ENCODE measurements around the gene CD6.

Gene CD6

GRCh38 chr11:60971520-60971919 lies at the start of gene CD6:
Gene CD6 (plus strand): TSS chr11:60971680. CDS start chr11:60971866, 186 bp downstream.
- peak; percentile 71 for DNase-seq

- DNase-seq = no peak
Observed at GRCh38 chr11:60921777-60922335, 49.6 kb upstream of the CD6 start.

- no peak for DNase-seq
Observed at GRCh38 chr11:60922906-60923305, 48.6 kb upstream of the CD6 start.

GRCh38 chr11:60923326-60923725 lies 48.2 kb upstream of the CD6 start:
- no peak for DNase-seq

- no peak for DNase-seq
Observed at GRCh38 chr11:60923800-60924109, 47.7 kb upstream of the CD6 start.

- DNase-seq = no peak
Observed at GRCh38 chr11:60924110-60924905, 47.2 kb upstream of the CD6 start, which contains the start of gene TMEM132A. Gene TMEM132A (plus strand): TSS chr11:60924460. CDS start chr11:60924634, 174 bp downstream.

- DNase-seq = no peak
Observed at GRCh38 chr11:60924906-60925853, 46.3 kb upstream of the CD6 start.

- no peak for DNase-seq
Observed at GRCh38 chr11:60925868-60926267, 45.6 kb upstream of the CD6 start.

- no peak for DNase-seq
Observed at GRCh38 chr11:60926500-60926899, 45.0 kb upstream of the CD6 start.

GRCh38 chr11:60927061-60927592 lies 44.4 kb upstream of the CD6 start:
- DNase-seq = no peak

- DNase-seq = no peak
Observed at GRCh38 chr11:60927600-60927999, 43.9 kb upstream of the CD6 start.

GRCh38 chr11:60928563-60929001 lies 42.9 kb upstream of the CD6 start:
- DNase-seq = no peak

- DNase-seq = no peak
Observed at GRCh38 chr11:60929764-60930163, 41.7 kb upstream of the CD6 start.

- no peak for DNase-seq
Observed at GRCh38 chr11:60930394-60930793, 41.1 kb upstream of the CD6 start.

GRCh38 chr11:60931917-60932316 lies 39.6 kb upstream of the CD6 start:
- DNase-seq = no peak

GRCh38 chr11:60932605-60933356 lies 38.7 kb upstream of the CD6 start:
- DNase-seq = no peak

- no peak for DNase-seq
Observed at GRCh38 chr11:60933416-60934123, 37.9 kb upstream of the CD6 start.

- no peak for DNase-seq
Observed at GRCh38 chr11:60934124-60934789, 37.2 kb upstream of the CD6 start.

GRCh38 chr11:60934790-60935605 lies 36.5 kb upstream of the CD6 start:
- no peak for DNase-seq

All from activated naive CD4-positive, alpha-beta T cell treated with anti-CD3 and anti-CD28 coated beads, Interleukin-2, amount 50 U/mL, for 16 hours (primary cell).